Measurements from ENCODE around the gene MXRA8.
"Not testable (repeated sequence)": the region's sequence is repeated elsewhere in the genome, so short reads cannot be mapped to it uniquely, and the experiment has no call there.

DNA sequence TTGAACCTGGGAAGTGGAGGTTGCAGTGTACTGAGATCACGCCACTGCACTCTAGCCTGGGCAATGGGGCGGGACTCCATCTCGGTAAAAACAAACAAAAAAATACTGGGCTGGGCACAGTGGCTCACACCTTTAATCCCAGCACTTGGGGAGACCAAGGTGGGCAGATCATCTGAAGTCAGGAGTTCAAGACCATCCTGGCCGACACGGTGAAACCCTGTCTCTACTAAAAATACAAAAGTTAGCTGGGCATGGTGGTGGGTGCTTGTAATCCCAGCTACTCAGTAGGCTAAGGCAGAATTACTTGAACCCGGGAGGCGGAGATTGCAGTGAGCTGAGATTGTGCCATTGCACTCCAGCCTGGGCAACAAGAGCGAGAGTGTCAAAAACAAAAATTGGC is 42.2 kb downstream of the MXRA8 start:
- TF ChIP-seq POLR2A, TAF1 (IDR thresholded peaks at IDR 0.05; ENCODE audit: low read depth, low read length): not testable (repeated sequence)
